ENCODE measurements around the gene TP63. TPM values are rescaled to one million over a fixed set of nuclear protein-coding genes. Genes with fewer than 3 reads are reported as not detected.

The TP63 gene
- total RNA-seq, 1 experiment from 2014 or later: not detected

DNA sequence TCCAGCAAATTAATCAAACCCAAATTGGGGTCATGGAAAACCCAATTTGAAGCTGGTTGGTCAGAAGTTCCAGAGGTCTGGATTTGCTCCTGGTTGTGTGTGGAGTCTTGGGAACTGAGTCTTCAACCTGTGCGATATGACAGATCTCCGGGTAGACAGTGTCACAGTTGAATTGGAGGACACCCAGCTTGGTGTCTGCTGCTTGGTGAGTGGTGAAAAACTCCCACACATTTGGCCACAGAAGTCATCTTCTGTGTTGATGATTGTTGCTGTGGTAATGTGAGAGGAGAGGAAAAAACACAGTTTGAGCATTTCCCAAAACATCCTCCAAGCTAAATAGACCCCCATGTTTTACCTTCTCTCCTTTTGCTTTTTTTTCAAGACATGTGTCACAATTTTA lies 218.1 kb downstream of the TP63 start:
- H3K27me3 ChIP-seq (ENCODE audit: insufficient read depth, low read length): no peaks in the 10 kb centered on the region
- H4K91ac ChIP-seq (ENCODE audit: insufficient read length, low read depth, low read length): no peak overlapping the region
- no peak overlapping the region for H2BK15ac ChIP-seq (ENCODE audit: low read depth, low read length)
- H3K23me2 ChIP-seq (ENCODE audit: insufficient read length, low read depth, low read length, poor library complexity, severe bottlenecking): no peaks in the 10 kb centered on the region
- no peak for DNase-seq
- H3K9ac ChIP-seq (ENCODE audit: extremely low read depth, insufficient read length, low read length): no peak overlapping the region
- H3K27ac Mint-ChIP-seq: no peak overlapping the region
- H3K79me2 ChIP-seq (ENCODE audit: insufficient read depth, low read length): no peaks in the 10 kb centered on the region
- H3K4ac ChIP-seq (ENCODE audit: low read depth, low read length): no peak overlapping the region
- H4K5ac ChIP-seq (ENCODE audit: insufficient read length, low read depth, low read length): no peak overlapping the region
- H3K36me3 Mint-ChIP-seq (ENCODE audit: insufficient read depth in 1 of 3, low read depth in 3 of 3): no peaks in the 10 kb centered on the region
- no peak overlapping the region for H4K8ac ChIP-seq (replicated peaks; ENCODE audit: insufficient read length, low read depth, low read length)
- TF ChIP-seq, protein P1, sequence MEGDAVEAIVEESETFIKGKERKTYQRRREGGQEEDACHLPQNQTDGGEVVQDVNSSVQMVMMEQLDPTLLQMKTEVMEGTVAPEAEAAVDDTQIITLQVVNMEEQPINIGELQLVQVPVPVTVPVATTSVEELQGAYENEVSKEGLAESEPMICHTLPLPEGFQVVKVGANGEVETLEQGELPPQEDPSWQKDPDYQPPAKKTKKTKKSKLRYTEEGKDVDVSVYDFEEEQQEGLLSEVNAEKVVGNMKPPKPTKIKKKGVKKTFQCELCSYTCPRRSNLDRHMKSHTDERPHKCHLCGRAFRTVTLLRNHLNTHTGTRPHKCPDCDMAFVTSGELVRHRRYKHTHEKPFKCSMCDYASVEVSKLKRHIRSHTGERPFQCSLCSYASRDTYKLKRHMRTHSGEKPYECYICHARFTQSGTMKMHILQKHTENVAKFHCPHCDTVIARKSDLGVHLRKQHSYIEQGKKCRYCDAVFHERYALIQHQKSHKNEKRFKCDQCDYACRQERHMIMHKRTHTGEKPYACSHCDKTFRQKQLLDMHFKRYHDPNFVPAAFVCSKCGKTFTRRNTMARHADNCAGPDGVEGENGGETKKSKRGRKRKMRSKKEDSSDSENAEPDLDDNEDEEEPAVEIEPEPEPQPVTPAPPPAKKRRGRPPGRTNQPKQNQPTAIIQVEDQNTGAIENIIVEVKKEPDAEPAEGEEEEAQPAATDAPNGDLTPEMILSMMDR (conservative IDR thresholded peaks at IDR 0.05): no peak
- H3K79me1 ChIP-seq (ENCODE audit: insufficient read depth, low read depth, low read length, poor library complexity, severe bottlenecking): no peaks in the 10 kb centered on the region
- peaks cover 13 to 18% of the 10 kb centered on the region in 2 experiments for H3K4me1 Mint-ChIP-seq
- no peaks in the 10 kb centered on the region for H3K9me3 ChIP-seq (ENCODE audit: control insufficient read depth, low read depth, low read length)
- no peak overlapping the region for H3K4me2 ChIP-seq (ENCODE audit: insufficient read depth, insufficient read length, low read length)
- H3K27ac ChIP-seq (ENCODE audit: insufficient read length, low read depth, low read length): no peak overlapping the region
- H4K20me1 ChIP-seq (ENCODE audit: control insufficient read depth, insufficient read depth, insufficient read length): no peaks in the 10 kb centered on the region
- no peaks in the 10 kb centered on the region; the same call in 1 of the 2 replicates for H3K27me3 Mint-ChIP-seq (ENCODE audit: low read depth)
- no peak overlapping the region for H3K4me3 Mint-ChIP-seq
- no peak overlapping the region for H2BK120ac ChIP-seq (ENCODE audit: low read depth, low read length, poor library complexity, severe bottlenecking)
- H2BK5ac ChIP-seq (ENCODE audit: insufficient read length, low read length): no peak overlapping the region
- no peak overlapping the region for H2BK12ac ChIP-seq (ENCODE audit: insufficient read length, low read depth, low read length)
- H3K18ac ChIP-seq (ENCODE audit: insufficient read length, low read depth, low read length): no peak overlapping the region
- H3T11ph ChIP-seq (ENCODE audit: low read length): no peak overlapping the region
- no peak overlapping the region for H3K56ac ChIP-seq (ENCODE audit: insufficient read length, low read depth, low read length)
- H3K14ac ChIP-seq (ENCODE audit: insufficient read depth, low read length): no peak overlapping the region
- no peaks in the 10 kb centered on the region for H3K4me1 ChIP-seq (ENCODE audit: insufficient read depth, low read length)
- no CpG with 5 or more reads among the region's 2 CpGs for WGBS (ENCODE audit: extremely low coverage, insufficient read length, low lambda C conversion rate)
- no peaks in the 10 kb centered on the region for H3K9me3 Mint-ChIP-seq
- no peak overlapping the region for H3K23ac ChIP-seq (ENCODE audit: insufficient read length, low read depth, low read length)
- no peak overlapping the region for H2BK20ac ChIP-seq (ENCODE audit: low read depth, low read length, poor library complexity, severe bottlenecking)
- no peak overlapping the region for H2AK5ac ChIP-seq (ENCODE audit: insufficient read length, low read length)
- no peak overlapping the region for H2AFZ ChIP-seq (ENCODE audit: low read length)

Data from H9 (cell line).